Measurements from ENCODE around the gene AASS.

AASS gene

GRCh38 chr7:122082670-122083069 lies 61.4 kb downstream of the AASS start:
- no peak overlapping the region for H4K8ac ChIP-seq (ENCODE audit: low read depth, low read length)
- H3K4me3 ChIP-seq (ENCODE audit: low read length) = no peak overlapping the region
- peaks cover 7% of the 10 kb centered on the region for H3K4me1 ChIP-seq (ENCODE audit: control insufficient read depth, low read depth, low read length)
- no peak overlapping the region for H4K5ac ChIP-seq (ENCODE audit: low read length)
- H3K27me3 ChIP-seq (ENCODE audit: insufficient read depth, low read length, poor library complexity) = no peaks in the 10 kb centered on the region
- DNase-seq = peak; percentile 75
- H2BK5ac ChIP-seq (ENCODE audit: low read length) = no peak overlapping the region
- H3K79me2 ChIP-seq (ENCODE audit: control insufficient read depth, insufficient read depth, low read length) = no peaks in the 10 kb centered on the region
- no peak overlapping the region for H3K56ac ChIP-seq (ENCODE audit: low read length)
- no peaks in the 10 kb centered on the region for H3K36me3 ChIP-seq (ENCODE audit: control insufficient read depth, insufficient read depth, low read length)
- no peak overlapping the region for H3K4ac ChIP-seq (ENCODE audit: low read depth, low read length)
- H2AK5ac ChIP-seq (ENCODE audit: low read length) = no peak overlapping the region
- no peak overlapping the region for H3K4me2 ChIP-seq (ENCODE audit: low read length)
- H3K23ac ChIP-seq (ENCODE audit: low read length) = no peak overlapping the region
- H2BK120ac ChIP-seq (ENCODE audit: low read depth, low read length) = no peak overlapping the region
- H3K27ac ChIP-seq (ENCODE audit: low read depth, low read length) = no peak overlapping the region
- no peak overlapping the region for H2BK15ac ChIP-seq (replicated peaks; ENCODE audit: low read depth)
- H3K79me1 ChIP-seq (ENCODE audit: low read length) = no peaks in the 10 kb centered on the region
- no peak overlapping the region for H3K9ac ChIP-seq (ENCODE audit: low read length)
- no CpG with 5 or more reads among the region's 2 CpGs for WGBS (ENCODE audit: extremely low coverage, insufficient coverage, low lambda C conversion rate)
- no peak overlapping the region for H3K18ac ChIP-seq (ENCODE audit: low read length)

- Histone ChIP-seq H3K9ac (ENCODE audit: low read length) (no peak overlapping the region), H2BK15ac (replicated peaks; ENCODE audit: low read depth) (no peak overlapping the region), H3K4me3 (ENCODE audit: low read length) (no peak overlapping the region), H2BK120ac (ENCODE audit: low read depth, low read length) (peak overlapping the region; percentile 82), H3K79me2 (ENCODE audit: control insufficient read depth, insufficient read depth, low read length) (no peaks in the 10 kb centered on the region), H3K36me3 (ENCODE audit: control insufficient read depth, insufficient read depth, low read length) (no peaks in the 10 kb centered on the region), H3K27ac (ENCODE audit: low read depth, low read length) (no peak overlapping the region), H3K27me3 (ENCODE audit: insufficient read depth, low read length, poor library complexity) (no peaks in the 10 kb centered on the region), H3K4me1 (ENCODE audit: control insufficient read depth, low read depth, low read length) (peaks cover 7% of the 10 kb centered on the region), H2AK5ac (ENCODE audit: low read length) (no peak overlapping the region), H2BK5ac (ENCODE audit: low read length) (no peak overlapping the region), H4K5ac (ENCODE audit: low read length) (no peak overlapping the region), H3K56ac (ENCODE audit: low read length) (no peak overlapping the region), H3K4me2 (ENCODE audit: low read length) (no peak overlapping the region), H3K18ac (ENCODE audit: low read length) (no peak overlapping the region), H3K23ac (ENCODE audit: low read length) (no peak overlapping the region), H4K8ac (ENCODE audit: low read depth, low read length) (no peak overlapping the region), H3K79me1 (ENCODE audit: low read length) (no peaks in the 10 kb centered on the region), H3K4ac (ENCODE audit: low read depth, low read length) (no peak overlapping the region)
- DNase-seq = no peak
These were observed 61.9 kb downstream of the AASS start for GRCh38 chr7:122082160-122082559.

GRCh38 chr7:122073635-122074034 lies 70.4 kb downstream of the AASS start:
- no peak overlapping the region for H4K5ac ChIP-seq (ENCODE audit: low read length)
- H2AK5ac ChIP-seq (ENCODE audit: low read length) = no peak overlapping the region
- no peak overlapping the region for H3K56ac ChIP-seq (ENCODE audit: low read length)
- no peak overlapping the region for H3K23ac ChIP-seq (ENCODE audit: low read length)
- no peaks in the 10 kb centered on the region for H3K36me3 ChIP-seq (ENCODE audit: control insufficient read depth, insufficient read depth, low read length)
- no peak overlapping the region for H2BK15ac ChIP-seq (replicated peaks; ENCODE audit: low read depth)
- no peak overlapping the region for H3K4ac ChIP-seq (ENCODE audit: low read depth, low read length)
- no peak overlapping the region for H3K18ac ChIP-seq (ENCODE audit: low read length)
- no peak overlapping the region for H2BK120ac ChIP-seq (ENCODE audit: low read depth, low read length)
- no peak overlapping the region for H2BK5ac ChIP-seq (ENCODE audit: low read length)
- H3K79me2 ChIP-seq (ENCODE audit: control insufficient read depth, insufficient read depth, low read length) = no peaks in the 10 kb centered on the region
- WGBS (ENCODE audit: extremely low coverage, insufficient coverage, low lambda C conversion rate) = 100% methylated on average over 1 of the region's 3 CpGs
- DNase-seq = no peak
- no peak overlapping the region for H4K8ac ChIP-seq (ENCODE audit: low read depth, low read length)
- no peak overlapping the region for H3K27ac ChIP-seq (ENCODE audit: low read depth, low read length)
- no peaks in the 10 kb centered on the region for H3K27me3 ChIP-seq (ENCODE audit: insufficient read depth, low read length, poor library complexity)
- H3K4me2 ChIP-seq (ENCODE audit: low read length) = no peak overlapping the region
- no peak overlapping the region for H3K4me3 ChIP-seq (ENCODE audit: low read length)
- no peak overlapping the region for H3K9ac ChIP-seq (ENCODE audit: low read length)
- no peaks in the 10 kb centered on the region for H3K79me1 ChIP-seq (ENCODE audit: low read length)
- no peaks in the 10 kb centered on the region for H3K4me1 ChIP-seq (ENCODE audit: control insufficient read depth, low read depth, low read length)

- Histone ChIP-seq H3K18ac (ENCODE audit: low read length) (no peak overlapping the region), H3K23ac (ENCODE audit: low read length) (no peak overlapping the region), H3K9ac (ENCODE audit: low read length) (no peak overlapping the region), H3K4me3 (ENCODE audit: low read length) (no peak overlapping the region), H3K27ac (ENCODE audit: low read depth, low read length) (no peak overlapping the region), H3K27me3 (ENCODE audit: insufficient read depth, low read length, poor library complexity) (no peaks in the 10 kb centered on the region), H3K36me3 (ENCODE audit: control insufficient read depth, insufficient read depth, low read length) (no peaks in the 10 kb centered on the region), H2BK120ac (ENCODE audit: low read depth, low read length) (no peak overlapping the region), H3K4me1 (ENCODE audit: control insufficient read depth, low read depth, low read length) (no peaks in the 10 kb centered on the region), H4K5ac (ENCODE audit: low read length) (no peak overlapping the region), H3K79me1 (ENCODE audit: low read length) (no peaks in the 10 kb centered on the region), H2BK5ac (ENCODE audit: low read length) (no peak overlapping the region), H3K4me2 (ENCODE audit: low read length) (no peak overlapping the region), H3K79me2 (ENCODE audit: control insufficient read depth, insufficient read depth, low read length) (no peaks in the 10 kb centered on the region), H3K56ac (ENCODE audit: low read length) (no peak overlapping the region), H3K4ac (ENCODE audit: low read depth, low read length) (no peak overlapping the region), H2AK5ac (ENCODE audit: low read length) (no peak overlapping the region), H2BK15ac (replicated peaks; ENCODE audit: low read depth) (no peak overlapping the region), H4K8ac (ENCODE audit: low read depth, low read length) (no peak overlapping the region)
- WGBS (ENCODE audit: extremely low coverage, insufficient coverage, low lambda C conversion rate) = 100% methylated on average over 1 of the region's 6 CpGs
- no peak for DNase-seq
These were observed 71.0 kb downstream of the AASS start for GRCh38 chr7:122072924-122073599.

- Histone ChIP-seq H2BK15ac (replicated peaks; ENCODE audit: low read depth) (no peak overlapping the region), H3K4me3 (ENCODE audit: low read length) (no peak overlapping the region), H3K18ac (ENCODE audit: low read length) (no peak overlapping the region), H3K9ac (ENCODE audit: low read length) (no peak overlapping the region), H2AK5ac (ENCODE audit: low read length) (no peak overlapping the region), H3K4me2 (ENCODE audit: low read length) (no peak overlapping the region), H2BK120ac (ENCODE audit: low read depth, low read length) (no peak overlapping the region), H3K36me3 (ENCODE audit: control insufficient read depth, insufficient read depth, low read length) (no peaks in the 10 kb centered on the region), H3K79me1 (ENCODE audit: low read length) (no peaks in the 10 kb centered on the region), H3K4ac (ENCODE audit: low read depth, low read length) (no peak overlapping the region), H2BK5ac (ENCODE audit: low read length) (no peak overlapping the region), H3K79me2 (ENCODE audit: control insufficient read depth, insufficient read depth, low read length) (no peaks in the 10 kb centered on the region), H4K5ac (ENCODE audit: low read length) (no peak overlapping the region), H3K27me3 (ENCODE audit: insufficient read depth, low read length, poor library complexity) (no peaks in the 10 kb centered on the region), H3K27ac (ENCODE audit: low read depth, low read length) (no peak overlapping the region), H4K8ac (ENCODE audit: low read depth, low read length) (no peak overlapping the region), H3K23ac (ENCODE audit: low read length) (no peak overlapping the region), H3K56ac (ENCODE audit: low read length) (no peak overlapping the region), H3K4me1 (ENCODE audit: control insufficient read depth, low read depth, low read length) (no peaks in the 10 kb centered on the region)
- no CpG with 5 or more reads among the region's 2 CpGs for WGBS (ENCODE audit: extremely low coverage, insufficient coverage, low lambda C conversion rate)
- no peak for DNase-seq
These were observed 71.8 kb downstream of the AASS start for GRCh38 chr7:122072272-122072671.

- H3K27ac ChIP-seq (ENCODE audit: low read depth, low read length) = no peak overlapping the region
- no peak overlapping the region for H2BK120ac ChIP-seq (ENCODE audit: low read depth, low read length)
- no peak overlapping the region for H3K4me3 ChIP-seq (ENCODE audit: low read length)
- WGBS (ENCODE audit: extremely low coverage, insufficient coverage, low lambda C conversion rate) = no CpG with 5 or more reads among the region's 3 CpGs
- H3K27me3 ChIP-seq (ENCODE audit: insufficient read depth, low read length, poor library complexity) = no peaks in the 10 kb centered on the region
- H2BK5ac ChIP-seq (ENCODE audit: low read length) = no peak overlapping the region
- H4K8ac ChIP-seq (ENCODE audit: low read depth, low read length) = no peak overlapping the region
- H2BK15ac ChIP-seq (replicated peaks; ENCODE audit: low read depth) = no peak overlapping the region
- no peaks in the 10 kb centered on the region for H3K79me2 ChIP-seq (ENCODE audit: control insufficient read depth, insufficient read depth, low read length)
- no peaks in the 10 kb centered on the region for H3K4me1 ChIP-seq (ENCODE audit: control insufficient read depth, low read depth, low read length)
- no peak for DNase-seq
- no peak overlapping the region for H3K56ac ChIP-seq (ENCODE audit: low read length)
- H3K4me2 ChIP-seq (ENCODE audit: low read length) = no peak overlapping the region
- no peak overlapping the region for H3K9ac ChIP-seq (ENCODE audit: low read length)
- H3K79me1 ChIP-seq (ENCODE audit: low read length) = no peaks in the 10 kb centered on the region
- no peak overlapping the region for H3K18ac ChIP-seq (ENCODE audit: low read length)
- H3K4ac ChIP-seq (ENCODE audit: low read depth, low read length) = no peak overlapping the region
- H3K23ac ChIP-seq (ENCODE audit: low read length) = no peak overlapping the region
- H3K36me3 ChIP-seq (ENCODE audit: control insufficient read depth, insufficient read depth, low read length) = no peaks in the 10 kb centered on the region
- H4K5ac ChIP-seq (ENCODE audit: low read length) = no peak overlapping the region
- H2AK5ac ChIP-seq (ENCODE audit: low read length) = no peak overlapping the region
These were observed 73.2 kb downstream of the AASS start for GRCh38 chr7:122070834-122071233.

Data from mesendoderm (in vitro differentiated cells).